K562 (cell line): ENCODE measurements around the gene EYA3. TPM values are rescaled to one million over a fixed set of nuclear protein-coding genes. Genes with fewer than 3 reads are reported as not detected.

Experiments used
- ATAC-seq: fragments of 200-7000 bp; cut with Tn5 transposase; 3 replicates; pipeline ENCODE4 v1.9.1; 2020; ENCODE audit warnings: moderate library complexity
- BruUV-seq: library from RNA; stranded (reverse); fragments of 400-500 nt; replicated peaks from 2 replicates; lab custom pipeline; 2021; lab: Mats Ljungman, UMichigan
- CTCF ChIA-PET: fragments of 300-600 bp; formaldehyde crosslinking; extraction: SDS; loops from one replicate; lab custom pipeline; 2021; ENCODE audit warnings: low intra/inter-chr PET ratio; lab: Yijun Ruan, JAX
- POLR2A ChIA-PET: fragments of 300-600, 350-650 bp; sonication (Branson Sonifier 250); formaldehyde crosslinking; extraction: SDS; loops from one replicate; lab custom pipeline; 2021; ENCODE audit warnings: antibody characterized with exemption, inconsistent platforms; lab: Yijun Ruan, JAX
- DNase-seq, 4 experiments: peaks; one replicate each; pipeline versions ENCODE4 v3.0.0 to v3.0.0-alpha.2; 2011 to 2018; ENCODE audit warnings: low spot score in 3 of 4, mixed read lengths in 3 of 4; ENCODE audit errors: extremely low read depth in 1 of 4
- FAIRE-seq: peaks from 2 replicates; lab custom pipeline; 2011; peaks lifted over from hg19 to GRCh38; lab: Jason Lieb, UNC
- H2AFZ ChIP-seq: 2 replicates; pipeline ENCODE4 v1.6.0; 2011; ENCODE audit warnings: low read depth, low read length, control low read depth, inconsistent platforms
- H3K27ac ChIP-seq: fragments of 200-600 bp; 3 replicates; pipeline ENCODE4 v1.8.0; 2011; ENCODE audit warnings: low read depth, mild to moderate bottlenecking, control low read depth, inconsistent platforms, low read length, moderate library complexity, mixed read lengths; ENCODE audit errors: extremely low read depth
- H3K27me3 ChIP-seq, 2 experiments: fragments of 300-600 bp in 1 of 2; 2 replicates in 1 of 2; 3 replicates in 1 of 2; pipeline versions ENCODE4 v1.6.0 to v1.8.0; 2011; ENCODE audit warnings: inconsistent platforms in 2 of 2, low read length in 2 of 2, mild to moderate bottlenecking in 1 of 2, mixed read lengths in 1 of 2, moderate library complexity in 1 of 2; ENCODE audit not compliant: control insufficient read depth in 2 of 2, insufficient read depth in 2 of 2
- H3K36me3 ChIP-seq: fragments of 300-600 bp; 3 replicates; pipeline ENCODE4 v1.8.0; 2011; ENCODE audit warnings: mild to moderate bottlenecking, low read length, inconsistent platforms; ENCODE audit not compliant: control insufficient read depth, insufficient read depth
- H3K4me1 ChIP-seq, 2 experiments: fragments of 200-600 bp in 1 of 2; replicated peaks in 1 of 2; 2 replicates in 1 of 2; 3 replicates in 1 of 2; pipeline versions ENCODE4 v1.5.1 to v1.8.0; 2011; ENCODE audit warnings: inconsistent platforms in 2 of 2, low read length in 2 of 2, mild to moderate bottlenecking in 1 of 2, mixed read lengths in 1 of 2, moderate library complexity in 1 of 2; ENCODE audit not compliant: control insufficient read depth in 2 of 2, insufficient read depth in 2 of 2
- H3K4me2 ChIP-seq: 2 replicates; pipeline ENCODE4 v1.6.1; 2011; ENCODE audit warnings: low read length, control low read depth, inconsistent platforms, mixed read lengths; ENCODE audit not compliant: insufficient read depth
- H3K4me3 ChIP-seq: fragments of 200-600 bp; sonication (generic), shearing (Covaris generic); 2 replicates; pipeline ENCODE4 v1.5.1; 2016; ENCODE audit warnings: control low read depth, inconsistent platforms
- H3K79me2 ChIP-seq: fragments of 200-600 bp; 3 replicates; pipeline ENCODE4 v1.8.0; 2011; ENCODE audit warnings: low read length, inconsistent platforms; ENCODE audit not compliant: control insufficient read depth, insufficient read depth
- H3K9ac ChIP-seq, 2 experiments: 2 replicates each; pipeline versions ENCODE4 v1.6.0 to v1.6.1; 2011; ENCODE audit warnings: low read depth in 2 of 2, low read length in 2 of 2, control low read depth in 1 of 2, inconsistent platforms in 1 of 2, mild to moderate bottlenecking in 1 of 2, mixed read lengths in 1 of 2; ENCODE audit not compliant: insufficient read depth in 1 of 2
- H3K9me1 ChIP-seq: one replicate; pipeline ENCODE4 v1.6.0; 2011; ENCODE audit warnings: inconsistent platforms, mild to moderate bottlenecking, low read length, moderate library complexity; ENCODE audit not compliant: control insufficient read depth, insufficient read depth
- H3K9me3 ChIP-seq: replicated peaks from 2 replicates; pipeline ENCODE4 v1.5.1; 2011; ENCODE audit warnings: low read depth, low read length, inconsistent platforms; ENCODE audit not compliant: control insufficient read depth, insufficient read depth
- H4K20me1 ChIP-seq: replicated peaks from 2 replicates; pipeline ENCODE4 v1.6.1; 2011; ENCODE audit warnings: low read length, inconsistent platforms, mixed read lengths; ENCODE audit not compliant: control insufficient read depth, insufficient read depth
- BHLHE40 ChIP-seq: IDR thresholded peaks from 2 replicates; pipeline ENCODE4 v1.6.1; 2011; ENCODE audit warnings: low read length, improper control_type of control experiment
- CC2D1A ChIP-seq: fragments of 450-650 bp; IDR thresholded peaks from 2 replicates; pipeline ENCODE4 v1.6.1; 2017; ENCODE audit warnings: mild to moderate bottlenecking
- DMBX1 ChIP-seq: fragments of 250-450 bp; sonication (Bioruptor Pico); IDR thresholded peaks from 2 replicates; pipeline ENCODE4 v1.8.0; 2022; ENCODE audit warnings: inconsistent platforms, mild to moderate bottlenecking, moderate library complexity, borderline replicate concordance
- ELF1 ChIP-seq: fragments of 200-800 bp; sonication (Bioruptor generic); IDR thresholded peaks from 2 replicates; pipeline ENCODE4 v1.6.1; 2016; ENCODE audit warnings: missing genetic modification characterization, missing compliant biosample characterization
- HDAC2 ChIP-seq: fragments of 450-650 bp; IDR thresholded peaks from 2 replicates; pipeline ENCODE4 v1.6.1; 2016; ENCODE audit warnings: mild to moderate bottlenecking
- ZNF24 ChIP-seq: fragments of 450-650 bp; IDR thresholded peaks from 2 replicates; pipeline ENCODE4 v1.6.1; 2016
- WGBS: fragments of 100-300 bp; shearing (Covaris generic); methylation state at CpG from one replicate; pipeline ENCODE4 v1.1.6; 2016; ENCODE audit warnings: low coverage, mixed read lengths; ENCODE audit not compliant: insufficient coverage; ENCODE audit errors: missing lambda C conversion rate; 5-methylcytosine and 5-hydroxymethylcytosine counted together
- in situ Hi-C: fragments of 300-500 bp; cut with MboI; formaldehyde crosslinking; loops from 4 replicates; pipeline ENCODE4 v1.15.0; 2018; ENCODE audit warnings: inconsistent platforms, mixed read lengths
- intact Hi-C: fragments of 100-400 bp; cut with micrococcal nuclease; formaldehyde crosslinking; loops from 2 replicates; pipeline ENCODE4 v1.14.2; 2022
- polyA plus RNA-seq, 8 experiments: library from polyadenylated mRNA; depleted of rRNA in 4 of 8; stranded (reverse) in 5 of 8; unstranded in 3 of 8; fragments of >200 nt; fragmentation: Nextera tagmentation in 2 of 8; fragmentation: Illumina TruSeq in 1 of 8; extraction: Ambion mirVana in 2 of 8; extraction: Trizol in 1 of 8; gene quantifications; 2 replicates each; pipeline versions ENCODE4 v1.2.1 to v1.2.3, GENCODE V29; 2011 to 2014; ENCODE audit warnings: inconsistent platforms in 1 of 8, missing spikeins in 1 of 8
- total RNA-seq, 7 experiments: library from RNA; depleted of rRNA in 6 of 7; stranded (reverse); fragments of >200 nt in 6 of 7; fragmentation: Illumina TruSeq in 2 of 7; extraction: Trizol in 2 of 7; gene quantifications; 2 replicates each; pipeline versions ENCODE4 v1.2.1 to v1.2.3, GENCODE V29; 2011 to 2021; ENCODE audit warnings: low replicate concordance in 1 of 7
- TF ChIP-seq, protein P1 (sequence below): fragments of 450-650 bp; formaldehyde crosslinking; IDR thresholded peaks from 2 replicates; pipeline ENCODE4 v1.4.0; 2020; ENCODE audit warnings: mild to moderate bottlenecking, mixed read lengths
- TF ChIP-seq, protein P2 (sequence below): sonication (generic); formaldehyde crosslinking; IDR thresholded peaks from 2 replicates; pipeline ENCODE4 v1.8.1; 2023; ENCODE audit warnings: mild to moderate bottlenecking, missing genetic modification reagents
- TF ChIP-seq, protein P3 (sequence below): fragments of 200-400 bp; formaldehyde crosslinking; IDR thresholded peaks from 2 replicates; pipeline ENCODE4 v1.6.1; 2017; ENCODE audit warnings: mild to moderate bottlenecking, low read depth, low read length, moderate library complexity

The EYA3 gene
- total and polyA plus RNA-seq, 9 of the 15 experiments (the other 6 are each of a cell fraction or from before 2014, with no cell fraction given): 21.7 to 64.0 (median 43.6) TPM

DNA sequence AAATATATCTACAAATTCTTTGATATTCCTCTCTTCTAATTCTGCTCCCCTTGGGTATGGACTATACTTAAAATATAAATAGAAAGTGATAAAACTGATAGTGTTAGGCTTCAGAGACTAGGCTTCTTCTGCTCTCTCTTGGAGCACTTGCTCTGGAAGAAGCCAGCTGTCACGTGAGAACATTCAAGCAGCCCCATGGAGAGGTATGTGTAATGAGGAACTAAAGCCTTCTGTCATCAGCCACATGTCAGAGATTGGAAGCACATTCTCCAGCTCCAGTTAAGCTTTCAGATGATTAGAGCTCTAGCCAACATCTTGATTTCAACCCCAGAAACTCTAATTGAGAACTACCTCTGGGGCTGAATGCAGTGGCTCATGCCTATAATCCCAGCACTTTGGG, 94.3 kb downstream of the EYA3 start:
- POLR2A ChIA-PET: interaction anchor here (1.5 to 1.7 kb wide), 2 partner anchors 10 to 94 kb away, joined by 4 to 7 read pairs; partner anchors contain the start of gene EYA3
- no peak for DNase-seq
- Histone ChIP-seq H3K4me3 (no peak overlapping the region), H3K9me1 (no peaks in the 10 kb centered on the region), H3K4me2 (no peak overlapping the region), H3K27me3 (no peaks in the 10 kb centered on the region), H3K9me3 (no peaks in the 10 kb centered on the region), H3K9ac (no peak overlapping the region), H3K79me2 (no peaks in the 10 kb centered on the region), H4K20me1 (no peaks in the 10 kb centered on the region), H3K4me1 (no peaks in the 10 kb centered on the region), H2AFZ (no peak overlapping the region), H3K36me3 (peaks cover 91% of the 10 kb centered on the region), H3K27ac (no peak overlapping the region)
- no peak for ATAC-seq
- CTCF ChIA-PET: no interaction called here
- intact Hi-C loops (no loop called here), in situ Hi-C loops (no loop called here)
- TF ChIP-seq ZNF24: no peak
- TF ChIP-seq, protein P1, sequence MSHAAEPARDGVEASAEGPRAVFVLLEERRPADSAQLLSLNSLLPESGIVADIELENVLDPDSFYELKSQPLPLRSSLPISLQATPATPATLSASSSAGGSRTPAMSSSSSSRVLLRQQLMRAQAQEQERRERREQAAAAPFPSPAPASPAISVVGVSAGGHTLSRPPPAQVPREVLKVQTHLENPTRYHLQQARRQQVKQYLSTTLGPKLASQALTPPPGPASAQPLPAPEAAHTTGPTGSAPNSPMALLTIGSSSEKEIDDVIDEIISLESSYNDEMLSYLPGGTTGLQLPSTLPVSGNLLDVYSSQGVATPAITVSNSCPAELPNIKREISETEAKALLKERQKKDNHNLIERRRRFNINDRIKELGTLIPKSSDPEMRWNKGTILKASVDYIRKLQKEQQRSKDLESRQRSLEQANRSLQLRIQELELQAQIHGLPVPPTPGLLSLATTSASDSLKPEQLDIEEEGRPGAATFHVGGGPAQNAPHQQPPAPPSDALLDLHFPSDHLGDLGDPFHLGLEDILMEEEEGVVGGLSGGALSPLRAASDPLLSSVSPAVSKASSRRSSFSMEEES (CRISPR knock-in tag): peak; percentile 24
- 0 out of 2 replicates have a peak, but pooled peaks have one; percentile 21 for TF ChIP-seq BHLHE40
- BruUV-seq: no TSS peak
- 63% methylated on average over 1 of the region's 1 CpG for WGBS
- no peak for FAIRE-seq

DNA sequence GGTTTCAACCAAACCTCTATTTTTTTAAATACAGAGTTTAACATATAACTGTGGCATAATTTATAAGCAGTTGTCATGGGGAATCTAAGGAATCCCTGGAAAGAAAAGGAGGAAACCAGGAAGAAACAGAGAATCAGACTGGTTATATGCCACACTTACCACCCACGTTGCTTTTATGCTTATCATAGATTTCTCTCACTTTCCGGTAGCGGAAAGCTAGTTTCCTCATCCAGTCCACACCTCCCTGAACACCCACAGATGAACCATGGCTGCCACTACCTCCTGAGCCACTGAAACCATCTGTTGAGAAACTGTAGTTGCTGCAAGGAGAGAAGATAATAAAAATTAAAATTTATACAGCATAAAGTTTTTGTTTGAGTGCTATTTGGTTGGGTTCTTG, 95.2 kb downstream of the EYA3 start:
- 76% methylated on average over 3 of the region's 3 CpGs for WGBS
- in situ Hi-C loops: no loop called here
- H3K9me1 ChIP-seq: no peaks in the 10 kb centered on the region
- TF ChIP-seq, protein P2, sequence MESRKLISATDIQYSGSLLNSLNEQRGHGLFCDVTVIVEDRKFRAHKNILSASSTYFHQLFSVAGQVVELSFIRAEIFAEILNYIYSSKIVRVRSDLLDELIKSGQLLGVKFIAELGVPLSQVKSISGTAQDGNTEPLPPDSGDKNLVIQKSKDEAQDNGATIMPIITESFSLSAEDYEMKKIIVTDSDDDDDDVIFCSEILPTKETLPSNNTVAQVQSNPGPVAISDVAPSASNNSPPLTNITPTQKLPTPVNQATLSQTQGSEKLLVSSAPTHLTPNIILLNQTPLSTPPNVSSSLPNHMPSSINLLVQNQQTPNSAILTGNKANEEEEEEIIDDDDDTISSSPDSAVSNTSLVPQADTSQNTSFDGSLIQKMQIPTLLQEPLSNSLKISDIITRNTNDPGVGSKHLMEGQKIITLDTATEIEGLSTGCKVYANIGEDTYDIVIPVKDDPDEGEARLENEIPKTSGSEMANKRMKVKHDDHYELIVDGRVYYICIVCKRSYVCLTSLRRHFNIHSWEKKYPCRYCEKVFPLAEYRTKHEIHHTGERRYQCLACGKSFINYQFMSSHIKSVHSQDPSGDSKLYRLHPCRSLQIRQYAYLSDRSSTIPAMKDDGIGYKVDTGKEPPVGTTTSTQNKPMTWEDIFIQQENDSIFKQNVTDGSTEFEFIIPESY (CRISPR knock-in tag): no peak
- TF ChIP-seq ELF1 (no peak), HDAC2 (no peak), CC2D1A (no peak), DMBX1 (no peak)
- TF ChIP-seq, protein P3, sequence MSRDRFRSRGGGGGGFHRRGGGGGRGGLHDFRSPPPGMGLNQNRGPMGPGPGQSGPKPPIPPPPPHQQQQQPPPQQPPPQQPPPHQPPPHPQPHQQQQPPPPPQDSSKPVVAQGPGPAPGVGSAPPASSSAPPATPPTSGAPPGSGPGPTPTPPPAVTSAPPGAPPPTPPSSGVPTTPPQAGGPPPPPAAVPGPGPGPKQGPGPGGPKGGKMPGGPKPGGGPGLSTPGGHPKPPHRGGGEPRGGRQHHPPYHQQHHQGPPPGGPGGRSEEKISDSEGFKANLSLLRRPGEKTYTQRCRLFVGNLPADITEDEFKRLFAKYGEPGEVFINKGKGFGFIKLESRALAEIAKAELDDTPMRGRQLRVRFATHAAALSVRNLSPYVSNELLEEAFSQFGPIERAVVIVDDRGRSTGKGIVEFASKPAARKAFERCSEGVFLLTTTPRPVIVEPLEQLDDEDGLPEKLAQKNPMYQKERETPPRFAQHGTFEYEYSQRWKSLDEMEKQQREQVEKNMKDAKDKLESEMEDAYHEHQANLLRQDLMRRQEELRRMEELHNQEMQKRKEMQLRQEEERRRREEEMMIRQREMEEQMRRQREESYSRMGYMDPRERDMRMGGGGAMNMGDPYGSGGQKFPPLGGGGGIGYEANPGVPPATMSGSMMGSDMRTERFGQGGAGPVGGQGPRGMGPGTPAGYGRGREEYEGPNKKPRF: no peak

More for the DNA sequence above, 95.2 kb downstream of the EYA3 start:
- H3K4me1 ChIP-seq: no peaks in the 10 kb centered on the region
- H2AFZ ChIP-seq: no peak overlapping the region
- ChIA-PET CTCF (no interaction called here), POLR2A (interaction anchor here (0.5 to 1.7 kb wide), 3 partner anchors 9 to 252 kb away, joined by 4 to 7 read pairs (median 4); partner anchors contain the start of gene EYA3)
- no peak overlapping the region for H3K27ac ChIP-seq
- H3K9ac ChIP-seq: no peak overlapping the region
- H3K36me3 ChIP-seq: peaks cover 93% of the 10 kb centered on the region
- BruUV-seq: no TSS peak
- no peak overlapping the region for H3K4me2 ChIP-seq
- ATAC-seq: no peak
- no peaks in the 10 kb centered on the region for H3K27me3 ChIP-seq
- no peak for DNase-seq
- no peaks in the 10 kb centered on the region for H3K79me2 ChIP-seq
- no peaks in the 10 kb centered on the region for H3K9me3 ChIP-seq
- no peak for FAIRE-seq
- no peak overlapping the region for H3K4me3 ChIP-seq
- intact Hi-C loops: no loop called here
- no peaks in the 10 kb centered on the region for H4K20me1 ChIP-seq
